Pancreas (tissue), 10 donors: Measurements from ENCODE around the gene NTMT1. TPM values are rescaled to one million over a fixed set of nuclear protein-coding genes. Genes with fewer than 3 reads are reported as not detected.

ENCODE experiments used
- ATAC-seq, 4 donors: fragments of 200-7000 bp; cut with Tn5 transposase; one replicate each; pipeline versions ENCODE4 v1.8.0 to v1.9.1; 2020; ENCODE audit warnings: mild to moderate bottlenecking in 4 of 4, moderate library complexity in 4 of 4
- DNase-seq, 6 donors: peaks; one replicate each; pipeline ENCODE4 v3.0.0-alpha.2; 2020
- FAIRE-seq: peaks from 2 replicates; lab custom pipeline; 2012; peaks lifted over from hg19 to GRCh38; lab: Jason Lieb, UNC
- H3K27ac ChIP-seq, 4 donors: fragments of 200-600 bp; sonication (generic); 1 replicate in 3 of 4; 2 replicates in 1 of 4; pipeline versions ENCODE4 v1.5.0 to v1.8.0; 2020
- H3K27me3 ChIP-seq, 4 donors: fragments of 200-600 bp; one replicate each; pipeline ENCODE4 v1.8.0; 2021
- H3K36me3 ChIP-seq, 3 donors: fragments of 200-600 bp; sonication (generic) in 1 of 3; one replicate each; pipeline versions ENCODE4 v1.5.0 to v1.8.0; 2020 to 2021
- H3K4me1 ChIP-seq, 3 donors: fragments of 200-600 bp; one replicate each; pipeline ENCODE4 v1.8.0; 2021
- H3K4me3 ChIP-seq, 4 donors: fragments of 200-600 bp; sonication (generic) in 2 of 4; one replicate each; pipeline versions ENCODE4 v1.5.0 to v1.8.0; 2020 to 2021
- H3K9me3 ChIP-seq, 4 donors: fragments of 200-600 bp; one replicate each; pipeline ENCODE4 v1.8.0; 2021
- CTCF ChIP-seq, 4 donors: fragments of 200-600 bp; sonication (generic) in 3 of 4; IDR thresholded peaks; one replicate each; pipeline versions ENCODE4 v1.5.0 to v1.8.0; 2021; ENCODE audit warnings: antibody characterized with exemption in 4 of 4
- WGBS, 2 donors: extraction: QIAGEN DNeasy Blood & Tissue Kit; methylation state at CpG; one replicate each; pipeline ENCODE4 v1.1.7; 2013; 5-methylcytosine and 5-hydroxymethylcytosine counted together
- intact Hi-C, 3 donors: fragments of 100-400 bp; cut with DNase I; formaldehyde crosslinking; loops; one replicate each; pipeline versions ENCODE4 v1.11.1 to v1.14.2; 2022
- polyA plus RNA-seq, 2 donors: library from polyadenylated mRNA; stranded (reverse); fragments of 200-250 nt; gene quantifications; one replicate each; pipeline ENCODE4 v1.2.3, GENCODE V29; 2013
- total RNA-seq, 6 donors: library from RNA; stranded (reverse); fragmentation: NEBNext Ultra II Directional in 4 of 6; extraction: Animal tissue kit (Norgen Biotek cat#: 25700) in 4 of 6; gene quantifications; one replicate each; pipeline versions ENCODE4 v1.2.1 to v1.2.4, GENCODE V29; 2021 to 2023
- donor health status: healthy with polysubstance abuse.
- donor health status: DM: no; HTN: no; CAD: no; lungs with moderate emphysema.
- donor health status: DM: no; HTN: no; CAD: no.
- donor health status: control.
- donor health status: control.
- donor health status: Bipolar disorder and iron deficiency.
- donor health status: DM: yes; HTN: yes; CAD: no.
- donor health status: DM: no; HTN: no; CAD: no.
- donor health status: DM: no; HTN: no; CAD: no.
- donor health status: DM: yes; HTN: yes; CAD: no.

NTMT1 gene
- total and polyA plus RNA-seq, 8 donors, result 11.3 to 29.0 (median 17.2) TPM

GRCh38 chr9:129649726-129650679 lies 24.0 kb downstream of the NTMT1 start:
- ATAC-seq, result no peak
- Histone ChIP-seq H3K4me1 (no peaks in the 10 kb centered on the region), H3K9me3 (no peaks in the 10 kb centered on the region), H3K4me3 (no peak overlapping the region), H3K27me3 (no peaks in the 10 kb centered on the region), H3K36me3 (no peaks in the 10 kb centered on the region), H3K27ac (no peak overlapping the region)
- FAIRE-seq, result no peak
- WGBS, 2 donors, result 77 to 79% methylated on average over 20 of the region's 20 CpGs
- TF ChIP-seq CTCF (IDR thresholded peaks at IDR 0.05), result no peak
- intact Hi-C loops, result loop anchor here in 1 of 3 donors (5.0 kb wide), 1 partner anchor 132 kb away; no protein-coding TSS in a partner anchor
- no peak for DNase-seq

- Histone ChIP-seq H3K4me3 (no peak overlapping the region), H3K27me3 (no peaks in the 10 kb centered on the region), H3K36me3 (no peaks in the 10 kb centered on the region), H3K4me1 (no peaks in the 10 kb centered on the region), H3K27ac (no peak overlapping the region), H3K9me3 (no peaks in the 10 kb centered on the region)
- FAIRE-seq, result no peak
- no peak for TF ChIP-seq CTCF (IDR thresholded peaks at IDR 0.05)
- DNase-seq, result peak in 1 of 6 donors; percentile 41
- intact Hi-C loops, result no loop called here
- WGBS, 2 donors, result 84 to 89% methylated on average over 10 of the region's 10 CpGs
- ATAC-seq, result no peak
Observed at GRCh38 chr9:129650680-129651235, 24.8 kb downstream of the NTMT1 start.

- H3K27ac ChIP-seq, result no peak overlapping the region
- no peaks in the 10 kb centered on the region for H3K9me3 ChIP-seq
- intact Hi-C loops, result no loop called here
- FAIRE-seq (no peak), ATAC-seq (no peak), DNase-seq (no peak)
- H3K4me3 ChIP-seq, result no peak overlapping the region
- WGBS, 2 donors, result 37 to 49% methylated on average over 19 of the region's 19 CpGs
- no peak for TF ChIP-seq CTCF (IDR thresholded peaks at IDR 0.05)
- H3K27me3 ChIP-seq, result no peaks in the 10 kb centered on the region
- no peaks in the 10 kb centered on the region for H3K36me3 ChIP-seq
- H3K4me1 ChIP-seq, result no peaks in the 10 kb centered on the region
Observed at GRCh38 chr9:129653823-129654553, 28.0 kb downstream of the NTMT1 start.

- Histone ChIP-seq H3K27me3 (no peaks in the 10 kb centered on the region), H3K27ac (no peak overlapping the region), H3K9me3 (no peaks in the 10 kb centered on the region), H3K4me3 (no peak overlapping the region), H3K4me1 (no peaks in the 10 kb centered on the region), H3K36me3 (no peaks in the 10 kb centered on the region)
- WGBS, 2 donors, result 37 to 47% methylated on average over 20 of the region's 20 CpGs
- FAIRE-seq (no peak), DNase-seq (peak in 1 of 6 donors; percentile 42), ATAC-seq (peak in 1 of 4 donors; percentile 34)
- no peak for TF ChIP-seq CTCF (IDR thresholded peaks at IDR 0.05)
- intact Hi-C loops, result no loop called here
Observed at GRCh38 chr9:129654554-129655040, 28.6 kb downstream of the NTMT1 start.
